GM19452 (cell line): ENCODE measurements around the gene AK5.
"Not testable (repeated sequence)": the region's sequence is repeated elsewhere in the genome, so short reads cannot be mapped to it uniquely, and the experiment has no call there.

Experiments used
- ATAC-seq: cut with Tn5 transposase; IDR thresholded peaks from one replicate; pipeline ENCODE4 v1.9.1; 2021; ENCODE audit not compliant: unreplicated experiment

AK5 gene

GRCh38 chr1:77283701-77284425 is 2.0 kb downstream of the AK5 start:
- ATAC-seq, result no peak

DNA sequence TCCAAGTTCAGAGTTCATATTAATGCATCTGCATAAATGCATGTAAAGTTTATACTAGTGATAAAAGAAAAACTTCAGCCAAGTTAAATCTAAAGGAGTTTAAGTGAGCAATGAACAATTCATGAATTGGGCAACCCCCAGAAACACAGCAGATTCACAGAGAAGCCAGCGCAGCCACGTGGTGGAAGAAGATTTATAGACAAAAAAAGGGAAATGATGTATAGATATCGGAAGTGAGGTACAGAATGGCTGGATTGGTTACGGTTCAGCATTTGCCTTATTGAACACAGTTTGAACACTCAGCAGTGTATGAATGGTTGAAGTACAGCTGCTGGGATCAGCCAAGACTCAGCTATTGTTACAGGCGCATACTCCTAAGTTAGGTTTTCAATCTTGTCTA is 5.7 kb downstream of the AK5 start:
- ATAC-seq, result no peak

GRCh38 chr1:77288275-77288674 is 6.5 kb downstream of the AK5 start:
- ATAC-seq, result no peak

GRCh38 chr1:77290576-77290975 is 8.8 kb downstream of the AK5 start:
- no peak for ATAC-seq

GRCh38 chr1:77292551-77292950 is 10.7 kb downstream of the AK5 start:
- no peak for ATAC-seq

- no peak for ATAC-seq
Observed at GRCh38 chr1:77300566-77300965, 18.7 kb downstream of the AK5 start.

GRCh38 chr1:77303387-77303786 is 21.6 kb downstream of the AK5 start:
- no peak for ATAC-seq

GRCh38 chr1:77308889-77309621 is 27.2 kb downstream of the AK5 start:
- ATAC-seq, result no peak

- no peak for ATAC-seq
Observed at GRCh38 chr1:77310924-77311323, 29.1 kb downstream of the AK5 start.

DNA sequence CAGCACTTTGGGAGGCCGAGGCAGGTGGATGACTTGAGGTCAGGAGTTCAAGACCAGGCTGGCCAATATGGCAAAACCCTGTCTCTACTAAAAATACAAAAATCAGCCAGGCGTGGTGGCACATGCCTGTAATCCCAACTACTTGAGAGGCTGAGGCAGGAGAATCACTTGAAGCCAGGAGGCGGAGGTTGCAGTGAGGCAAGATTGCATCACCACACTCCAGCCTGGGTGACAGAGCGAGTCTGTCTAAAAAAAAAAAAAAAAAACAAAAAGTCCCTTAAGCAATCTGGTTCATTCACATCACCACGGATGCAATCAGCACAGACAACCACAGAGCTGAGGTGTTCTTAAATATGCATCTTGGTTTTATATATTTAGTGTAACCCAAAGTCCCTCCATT is 30.5 kb downstream of the AK5 start:
- not testable (repeated sequence) for ATAC-seq

DNA sequence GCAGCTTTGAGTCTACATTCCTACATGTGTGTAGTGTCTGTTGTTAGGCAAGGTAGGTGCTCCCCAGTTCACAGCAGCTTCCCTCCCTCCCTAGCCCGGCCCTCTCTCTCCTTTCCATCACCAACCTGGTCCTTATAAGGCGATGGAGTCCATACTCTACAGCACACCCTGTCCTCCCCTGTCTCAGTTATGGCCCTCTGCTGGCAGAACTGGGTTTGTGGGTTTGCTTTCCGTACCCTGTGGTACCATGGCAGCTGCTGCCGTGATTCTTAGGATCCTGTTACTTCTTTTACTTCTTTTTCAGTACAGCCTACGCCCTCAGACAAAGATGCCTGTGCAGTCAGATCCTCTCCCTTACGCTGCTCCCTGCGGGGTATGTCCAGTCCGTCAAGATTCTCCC is 31.7 kb downstream of the AK5 start:
- ATAC-seq, result peak; percentile 76

DNA sequence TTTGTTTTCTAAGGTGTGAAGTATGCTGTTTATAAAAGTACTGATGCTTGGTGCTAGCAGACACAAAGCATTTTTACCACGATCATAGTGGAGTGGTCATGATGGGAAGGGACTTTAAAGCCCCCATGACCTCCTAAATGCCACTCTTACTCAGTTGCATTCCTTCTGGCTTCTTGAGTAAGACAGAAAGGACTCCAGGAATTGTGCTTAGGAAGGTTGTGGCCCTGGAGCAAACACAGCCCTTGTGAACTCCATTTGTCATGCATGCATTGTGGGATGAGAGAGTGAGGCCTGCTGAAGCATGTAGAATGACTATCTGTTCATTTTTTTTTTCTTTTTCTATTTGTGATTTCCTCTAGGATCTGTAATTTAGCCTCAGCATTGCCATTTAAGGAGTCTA is 34.2 kb downstream of the AK5 start:
- no peak for ATAC-seq

DNA sequence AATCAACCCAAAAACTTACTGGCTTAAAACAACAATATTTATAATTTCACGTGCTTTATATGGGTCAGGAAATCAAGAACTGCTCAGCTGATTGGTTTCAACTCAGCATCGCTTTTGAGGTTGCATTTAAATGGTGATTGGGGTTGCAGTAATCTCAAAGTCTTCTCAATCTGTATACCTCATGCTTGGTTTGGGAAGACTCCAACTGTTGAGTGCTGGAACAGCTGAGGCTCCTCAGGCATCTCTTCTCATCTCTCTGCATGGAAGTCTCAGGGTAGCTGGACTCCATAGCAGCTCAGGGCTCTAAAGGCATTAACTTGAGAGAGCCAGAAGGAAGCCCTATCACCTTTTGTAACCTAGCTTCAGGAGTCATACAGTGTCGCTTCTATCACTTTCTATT is 35.1 kb downstream of the AK5 start:
- no peak for ATAC-seq

DNA sequence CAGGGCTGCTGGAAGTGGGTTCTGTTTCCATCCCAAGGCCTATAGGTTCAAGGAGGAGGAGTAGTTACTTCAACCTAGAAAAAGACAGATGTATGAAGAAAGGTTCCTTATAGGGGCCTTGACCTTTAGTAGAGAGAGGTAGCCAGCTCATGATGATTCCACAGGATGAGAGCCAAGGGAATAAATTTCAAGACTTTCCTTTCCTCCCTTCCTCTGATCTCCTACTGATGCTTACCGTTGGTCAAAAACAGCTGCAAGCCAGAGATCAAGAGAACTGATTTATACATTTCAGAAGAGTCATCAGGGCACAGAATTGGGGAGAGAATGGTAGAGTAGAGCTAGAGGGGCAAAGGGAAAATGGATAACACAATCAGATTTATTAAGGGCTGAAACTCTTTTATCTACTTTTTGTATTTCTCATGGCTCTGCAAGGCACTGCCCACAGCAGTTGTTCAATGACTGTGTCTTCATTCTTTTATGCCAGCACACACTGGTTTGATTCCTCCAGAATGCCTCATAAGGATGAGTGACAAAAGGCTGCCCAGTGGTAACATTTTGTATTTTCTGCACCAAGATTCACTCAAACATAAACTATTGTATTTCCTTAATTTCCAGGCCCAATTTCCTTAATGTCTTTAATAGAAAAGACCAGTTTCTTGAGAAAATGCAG is 37.4 kb downstream of the AK5 start:
- ATAC-seq, result no peak

GRCh38 chr1:77322061-77322900 is 40.5 kb downstream of the AK5 start:
- ATAC-seq, result no peak

DNA sequence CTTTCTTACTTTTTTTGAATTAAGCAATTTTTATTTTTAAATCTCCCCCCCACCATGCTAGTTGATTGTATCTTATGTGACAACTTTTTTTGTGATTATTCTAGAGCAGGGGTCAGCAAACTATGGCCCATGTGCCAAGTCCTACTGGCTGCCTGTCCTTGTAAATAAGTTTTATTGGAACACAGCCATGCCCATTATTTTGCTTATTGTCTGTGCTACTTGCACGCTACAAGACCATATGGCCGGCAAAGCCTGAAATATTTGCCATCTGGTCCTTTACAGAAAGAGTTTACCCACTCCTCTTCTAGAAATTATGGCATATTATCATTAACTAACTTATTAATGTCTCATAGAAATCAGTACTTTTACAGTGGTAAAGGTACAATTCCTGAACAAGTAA is 51.7 kb downstream of the AK5 start:
- ATAC-seq, result no peak

DNA sequence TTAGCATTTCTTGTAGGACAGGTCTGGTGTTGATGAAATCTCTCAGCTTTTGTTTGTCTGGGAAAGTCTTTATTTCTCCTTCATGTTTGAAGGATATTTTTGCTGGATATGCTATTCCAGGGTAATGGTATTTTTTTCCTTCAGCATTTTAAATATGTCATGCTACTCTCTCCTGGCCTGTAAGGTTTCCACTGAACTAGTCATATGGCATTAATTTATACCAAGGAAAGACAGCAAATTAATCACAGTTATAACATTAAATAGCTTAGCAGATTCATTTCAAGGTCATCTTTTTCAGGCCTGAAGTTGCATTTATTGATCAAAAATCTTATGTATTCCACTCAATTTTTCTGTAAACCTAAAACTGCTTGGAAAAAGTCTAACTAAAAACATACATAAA is 54.9 kb downstream of the AK5 start:
- ATAC-seq, result no peak

DNA sequence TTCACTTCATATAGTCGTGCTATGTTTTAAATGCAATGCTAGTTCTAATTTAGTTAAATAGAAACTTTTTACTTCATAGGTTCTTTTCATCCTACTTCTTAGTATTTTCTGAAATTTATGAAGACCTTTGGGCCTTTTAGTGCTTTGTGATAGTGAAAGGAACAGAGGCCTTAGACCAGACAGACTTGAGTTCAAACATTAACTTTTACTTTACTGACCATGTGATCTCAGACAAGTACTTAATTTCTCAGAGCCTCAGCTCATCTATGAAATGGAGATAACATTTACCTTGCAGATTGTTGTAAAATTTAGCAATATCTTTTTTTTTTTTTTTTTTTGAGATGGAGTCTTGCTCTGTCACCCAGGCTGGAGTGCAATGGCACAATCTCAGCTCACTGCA is 57.5 kb downstream of the AK5 start:
- ATAC-seq, result no peak

DNA sequence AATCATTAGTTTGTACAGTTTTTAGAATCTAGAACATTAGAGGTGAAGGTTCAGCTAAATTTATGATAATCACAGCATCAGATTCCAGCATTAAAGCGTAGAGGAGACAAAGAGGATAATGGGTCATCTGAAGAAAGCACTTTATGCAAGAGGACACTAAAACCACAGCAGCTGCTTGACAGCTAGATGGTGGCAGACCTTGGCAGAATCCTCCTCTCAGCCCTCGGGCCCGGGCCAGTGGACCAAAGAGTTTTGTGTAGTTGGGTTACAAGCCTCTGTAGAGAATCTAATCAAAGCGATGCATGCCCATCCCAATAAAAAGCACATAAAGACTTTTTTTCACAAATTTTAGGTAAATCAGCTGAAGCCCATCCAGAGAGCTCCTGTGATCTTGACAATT is 59.4 kb downstream of the AK5 start:
- ATAC-seq, result no peak

DNA sequence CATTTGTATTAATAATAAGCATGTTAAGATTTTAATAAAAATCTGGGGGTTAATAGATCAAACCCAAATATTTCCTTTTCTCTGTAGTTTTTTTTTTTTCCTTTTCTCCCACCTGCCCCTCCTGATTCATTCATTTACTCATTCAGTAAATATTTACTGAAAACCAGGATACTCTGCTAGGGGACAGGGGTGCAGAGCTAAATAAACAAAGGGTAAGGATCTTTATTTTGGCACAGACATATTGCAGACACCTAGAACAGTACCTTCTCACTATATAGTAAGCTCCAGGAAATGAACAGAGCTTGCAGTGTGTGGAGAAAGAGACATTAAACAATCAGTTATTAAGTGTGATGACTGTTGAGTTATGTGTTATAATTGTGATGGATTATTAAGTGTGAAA is 60.9 kb downstream of the AK5 start:
- ATAC-seq, result no peak

DNA sequence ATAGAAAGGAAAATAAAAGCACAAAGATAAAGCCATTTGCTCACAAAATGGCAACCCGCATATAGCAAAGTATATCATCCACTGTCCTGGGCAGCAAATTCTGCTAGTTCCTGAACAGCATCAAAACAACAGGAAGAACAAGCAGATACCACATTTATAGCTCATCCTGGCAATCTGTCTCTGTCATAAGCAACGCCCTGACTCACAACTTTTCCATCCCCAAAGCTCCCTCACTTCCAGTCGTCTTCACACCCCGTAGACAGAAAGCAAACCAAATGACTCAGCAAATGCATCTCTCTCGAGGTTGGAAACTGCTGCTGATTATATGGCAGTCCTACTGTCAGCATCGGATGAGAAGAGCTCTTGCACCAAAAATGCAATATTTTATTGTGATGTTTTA is 65.8 kb downstream of the AK5 start:
- ATAC-seq, result no peak
